ELF-1 (cell line): ENCODE results near the gene CACNA1S.

ENCODE experiments used
- DNase-seq: peaks from one replicate; pipeline ENCODE4 v3.0.0-alpha.2; 2016; ENCODE audit warnings: low read depth, low spot score

The CACNA1S gene

GRCh38 chr1:201034671-201035070 lies 77.6 kb downstream of the CACNA1S start:
- no peak for DNase-seq

DNA sequence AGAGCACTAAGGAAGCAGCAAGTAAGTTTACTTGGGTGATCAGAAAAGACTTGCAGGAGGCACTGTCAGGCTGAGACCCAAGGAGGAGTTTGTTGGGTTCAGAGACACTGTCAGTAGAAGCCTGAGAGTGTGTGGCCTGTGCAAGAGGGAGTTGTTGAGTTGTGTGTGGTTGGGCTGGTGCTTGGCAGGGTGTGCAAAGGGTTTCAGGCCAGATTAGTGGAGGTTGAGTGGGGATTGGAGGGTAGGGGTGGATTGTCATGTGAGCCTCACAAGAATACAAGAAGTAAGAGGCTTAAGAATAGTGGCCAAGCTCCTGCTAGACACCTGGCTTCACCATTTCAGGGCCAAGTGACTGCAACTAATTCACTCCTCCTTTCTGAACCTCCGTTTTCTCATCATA lies 79.8 kb downstream of the CACNA1S start:
- DNase-seq: no peak

- no peak for DNase-seq
These were observed 83.8 kb downstream of the CACNA1S start for GRCh38 chr1:201028461-201028889.

DNA sequence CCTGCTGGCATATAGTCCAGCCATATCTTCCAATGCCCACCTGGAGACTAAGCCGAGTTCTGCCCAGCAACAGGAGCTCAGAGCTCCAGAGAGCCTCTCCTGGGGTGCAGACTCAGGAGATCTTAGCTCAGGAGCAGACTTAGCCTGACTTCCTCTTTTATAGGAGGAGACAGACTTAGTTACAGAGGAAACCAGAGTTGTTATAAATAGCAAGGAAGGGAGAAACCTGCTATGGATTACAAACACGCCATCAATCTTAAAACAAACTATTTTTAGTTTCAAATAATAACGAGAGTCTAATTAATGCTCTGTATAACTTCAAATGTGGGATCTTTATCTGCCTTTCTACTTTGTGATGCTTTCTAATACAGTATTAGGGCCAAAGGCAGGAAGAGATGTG lies 85.4 kb downstream of the CACNA1S start:
- no peak for DNase-seq

- DNase-seq: no peak
These were observed 86.0 kb downstream of the CACNA1S start for GRCh38 chr1:201026234-201026633.

- DNase-seq: peak; percentile 77
These were observed 86.6 kb downstream of the CACNA1S start for GRCh38 chr1:201025571-201026002.

DNA sequence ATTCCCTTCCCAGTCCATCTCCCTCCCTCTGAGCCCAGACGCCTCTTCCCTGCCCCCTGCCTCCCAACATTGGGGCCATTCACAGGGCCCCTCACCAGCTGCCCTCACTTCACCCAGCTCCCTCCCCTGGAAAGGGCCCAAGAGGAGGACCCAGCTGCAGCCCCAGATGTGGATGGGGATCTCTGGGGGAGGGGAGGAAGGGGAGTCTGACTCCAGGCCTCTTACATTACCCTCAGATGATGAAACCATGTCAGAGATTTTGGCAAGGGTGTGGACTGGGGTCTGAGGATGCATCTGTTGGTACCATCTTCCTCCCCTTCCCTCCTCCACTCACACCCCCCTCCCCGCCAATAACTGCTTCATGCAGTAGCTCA lies 87.6 kb downstream of the CACNA1S start:
- DNase-seq: no peak

DNA sequence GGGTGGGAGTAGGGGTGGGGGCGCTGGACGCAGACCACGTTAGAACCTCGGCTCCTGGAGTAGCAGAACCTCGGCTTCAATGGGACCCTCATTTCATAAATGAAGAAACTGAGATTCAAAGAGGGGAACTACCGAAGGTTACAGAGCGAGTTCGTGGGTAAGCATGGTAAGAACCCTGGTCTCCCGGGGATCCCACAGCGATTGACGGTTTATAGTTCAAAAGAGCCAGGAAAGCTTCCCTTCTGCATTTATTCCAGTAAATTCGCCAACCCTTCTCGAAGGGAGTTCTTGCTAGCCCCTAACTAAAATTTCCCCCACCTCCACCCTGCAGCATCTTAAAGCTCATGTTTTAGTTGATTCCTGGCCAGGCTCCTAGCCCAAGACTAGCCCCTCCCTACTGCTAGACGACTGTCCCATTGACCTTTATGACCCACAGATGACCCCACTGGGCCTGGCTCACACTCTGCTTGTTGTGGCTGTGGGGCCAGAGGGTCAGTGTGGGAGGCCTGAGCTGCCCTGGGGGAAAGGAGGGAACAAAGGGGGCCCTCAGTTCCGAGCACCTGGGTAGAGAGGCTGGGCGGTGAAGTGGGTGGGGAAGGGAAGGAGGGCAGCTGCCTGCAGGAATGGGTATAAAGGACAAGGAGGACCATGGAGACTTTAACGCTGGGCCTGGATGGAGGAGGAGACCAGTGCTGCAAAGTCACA lies 88.2 kb downstream of the CACNA1S start:
- peak; percentile 34 for DNase-seq

DNA sequence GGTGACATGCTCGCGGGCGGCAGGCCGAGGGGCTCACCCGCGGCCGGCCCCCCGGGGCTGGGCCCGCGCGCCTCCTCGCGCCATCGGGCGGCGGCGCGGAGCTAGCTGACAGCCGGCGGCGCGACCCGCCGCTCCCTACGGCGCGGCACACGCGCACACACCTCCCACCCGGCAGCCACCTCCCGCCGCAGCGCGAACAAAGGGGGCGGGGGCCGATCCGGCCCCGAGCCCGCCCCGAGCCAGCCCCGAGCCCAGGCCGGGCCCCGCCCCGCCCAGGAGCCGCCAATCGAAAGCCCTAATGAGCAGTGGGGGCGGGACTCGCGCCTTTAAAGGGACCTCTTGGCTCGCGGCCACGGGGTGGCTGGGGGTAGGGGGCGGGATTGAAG lies 88.7 kb downstream of the CACNA1S start, which contains the start of gene KIF21B:
Gene KIF21B (minus strand): TSS at position 198 of the 386 bp plus-strand sequence. CDS start 331 bp downstream, outside the sequence.
- peak; percentile 76 for DNase-seq

- peak; percentile 23 for DNase-seq
These were observed 89.3 kb downstream of the CACNA1S start for GRCh38 chr1:201022820-201023516.

DNA sequence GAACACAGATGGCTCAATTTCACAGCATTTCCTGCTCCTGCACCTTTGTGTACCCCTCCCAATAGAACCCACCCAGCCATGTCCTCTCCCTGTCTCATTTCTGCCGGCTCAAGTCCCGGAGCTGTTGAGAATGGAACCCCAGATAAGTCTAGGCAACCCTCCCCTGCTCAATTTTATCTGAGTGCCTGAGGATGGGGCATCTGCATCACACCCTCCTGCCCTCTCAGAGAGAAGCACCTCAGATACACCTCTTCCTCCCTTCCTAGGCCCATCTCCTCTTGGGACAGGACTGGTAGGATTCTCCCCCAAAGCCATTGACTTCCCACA lies 89.8 kb downstream of the CACNA1S start:
- no peak for DNase-seq

DNA sequence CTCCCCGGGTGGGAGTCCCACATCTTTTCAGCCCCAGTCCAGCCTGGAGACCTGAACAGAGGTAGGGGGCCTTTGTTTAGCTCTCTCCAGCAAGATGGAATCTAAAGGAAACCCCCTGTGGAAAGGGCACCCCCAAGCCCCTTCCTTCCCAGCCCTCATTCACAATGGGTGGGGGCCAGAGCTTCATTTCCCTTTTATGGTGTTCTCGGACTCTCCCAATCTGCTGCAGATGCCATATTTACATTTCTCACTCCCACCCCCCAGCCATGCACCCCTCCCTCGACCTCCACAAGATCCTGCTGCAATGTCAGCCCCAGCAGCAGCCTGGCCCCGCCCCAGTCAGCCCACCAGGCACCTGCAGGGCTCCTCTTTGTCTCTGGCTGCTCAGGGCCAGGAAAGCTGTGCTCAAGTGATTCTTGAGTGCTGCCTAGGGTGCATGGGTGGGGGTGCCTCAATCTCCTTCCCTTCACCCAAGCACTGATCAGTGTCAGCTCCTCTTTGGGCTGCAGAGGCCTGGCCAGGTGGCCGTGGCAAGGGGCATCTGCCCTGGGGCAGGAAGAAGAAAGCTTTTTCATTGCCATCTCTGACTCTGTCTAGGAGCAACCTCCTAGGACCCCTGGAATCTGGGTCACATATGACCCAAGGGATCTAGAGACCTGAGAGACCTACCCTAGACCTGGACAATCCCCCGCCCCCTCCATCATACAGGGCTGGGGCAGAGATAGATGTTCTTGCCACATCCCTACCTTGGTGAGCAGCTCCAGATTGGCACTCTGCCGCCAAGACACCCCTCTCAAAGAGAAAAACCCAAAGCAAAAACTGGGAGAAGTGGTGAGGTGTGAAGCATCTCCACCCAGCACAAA lies 90.4 kb downstream of the CACNA1S start:
- DNase-seq: no peak

GRCh38 chr1:201020721-201021629 lies 91.3 kb downstream of the CACNA1S start:
- DNase-seq: peak; percentile 83

DNA sequence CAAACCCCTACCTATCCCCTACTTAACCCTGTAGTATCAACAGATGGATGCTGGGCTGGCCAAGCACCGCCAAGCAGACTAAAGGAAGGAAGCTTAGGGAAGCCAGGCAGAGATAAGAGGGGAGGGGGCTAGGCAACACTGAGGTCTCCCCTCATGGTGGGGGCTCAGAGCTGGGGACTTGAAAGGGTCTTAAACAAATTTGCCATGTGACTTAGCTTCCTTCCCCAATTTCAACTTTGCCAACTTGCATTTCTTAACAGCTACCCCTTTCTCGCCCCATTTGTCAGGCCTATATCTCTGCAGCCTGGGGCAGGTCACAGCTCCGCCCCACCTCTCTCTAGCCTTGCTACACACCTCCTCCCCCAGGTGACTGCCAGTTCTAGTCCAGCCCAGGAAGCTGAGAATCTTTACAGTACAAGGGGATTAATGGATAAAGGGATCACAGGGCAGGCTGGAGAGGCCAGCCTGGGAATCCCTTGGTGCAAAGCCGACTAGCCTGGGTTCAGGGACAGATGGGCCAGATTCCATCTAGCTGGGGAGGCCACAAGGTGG lies 92.1 kb downstream of the CACNA1S start:
- peak; percentile 72 for DNase-seq

DNA sequence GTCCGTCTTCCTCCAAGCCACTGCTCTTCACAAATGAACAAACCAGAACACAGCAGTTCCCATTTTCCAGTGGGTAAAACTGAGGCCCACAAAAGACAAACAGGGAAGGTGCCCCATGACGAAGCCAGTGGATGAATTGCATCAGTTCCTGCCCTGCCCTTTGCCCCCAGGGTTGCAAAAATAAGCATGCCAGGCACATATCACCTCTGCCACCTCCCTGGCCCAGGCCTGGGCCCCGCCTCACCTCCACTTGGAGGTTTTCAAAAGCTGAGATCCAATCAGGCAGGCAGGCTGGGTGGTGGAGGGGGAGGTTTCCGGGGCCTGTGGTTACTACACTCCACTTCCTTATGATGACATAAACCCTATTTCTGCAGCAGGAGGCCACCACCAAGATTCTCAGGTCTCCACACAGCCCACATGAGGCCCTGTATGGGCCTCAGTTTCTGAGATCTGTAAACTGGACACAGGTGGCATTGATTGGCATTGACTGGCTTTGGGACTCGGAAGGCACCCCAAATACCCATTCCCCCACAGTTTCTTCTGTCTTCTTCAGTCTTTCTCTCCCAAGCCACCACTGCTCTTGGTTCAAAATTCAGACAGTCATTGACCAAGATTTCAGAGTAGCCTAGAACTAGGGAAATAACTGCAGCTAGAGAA lies 92.8 kb downstream of the CACNA1S start:
- peak; percentile 25 for DNase-seq

- no peak for DNase-seq
These were observed 94.4 kb downstream of the CACNA1S start for GRCh38 chr1:201017828-201018163.

DNA sequence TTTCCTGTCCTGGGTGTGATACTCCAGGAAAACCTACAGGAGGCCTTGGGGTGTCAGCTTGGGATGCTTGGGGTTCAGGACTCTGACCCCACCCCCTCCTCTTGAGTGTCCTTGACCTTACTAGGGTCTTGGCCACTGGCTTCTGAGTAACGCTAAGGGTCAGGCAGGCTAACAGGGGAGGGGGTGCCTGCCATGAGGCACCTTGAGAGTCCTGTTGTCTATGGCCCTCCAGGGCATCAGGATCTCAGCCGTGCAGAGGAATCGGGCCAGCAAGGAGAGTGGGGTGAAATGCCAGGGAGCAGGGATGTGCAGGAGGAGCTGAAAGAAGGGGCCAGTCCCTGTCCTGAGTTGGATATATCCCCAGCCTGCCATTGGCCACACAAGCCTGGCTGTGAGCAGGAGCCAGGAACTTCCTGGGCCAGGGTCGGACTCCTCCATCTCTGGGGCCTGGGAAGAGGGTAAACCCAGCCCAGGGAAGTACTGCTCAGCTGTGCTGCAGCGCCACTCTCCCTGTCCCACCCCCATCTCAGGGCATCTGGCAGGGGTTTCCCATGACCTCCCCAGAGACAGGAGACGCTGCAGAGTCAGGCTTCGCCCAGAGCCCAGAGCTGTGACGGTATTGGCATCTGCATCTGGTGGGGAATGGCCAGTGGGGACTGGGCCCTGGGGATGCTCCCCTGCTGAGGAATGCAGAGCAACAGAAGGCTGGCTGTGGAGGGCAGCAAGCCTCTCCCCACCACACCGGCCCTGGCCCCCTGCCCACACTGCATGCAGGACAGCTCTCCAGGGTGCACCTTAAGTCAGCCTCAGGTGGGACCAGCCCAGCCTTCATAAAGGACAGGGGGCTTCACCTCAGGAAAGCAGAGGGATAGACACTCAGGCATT lies 95.0 kb downstream of the CACNA1S start:
- DNase-seq: peak; percentile 56

GRCh38 chr1:201016211-201016651 lies 96.0 kb downstream of the CACNA1S start:
- peak; percentile 25 for DNase-seq

GRCh38 chr1:201015551-201016091 lies 96.6 kb downstream of the CACNA1S start:
- DNase-seq: peak; percentile 65
